ENCODE data around the gene ADAMTSL1. TPM values are rescaled to one million over a fixed set of nuclear protein-coding genes. Genes with fewer than 3 reads are reported as not detected.

ADAMTSL1 gene
- total and polyA plus RNA-seq, 2 donors (not counting 3 experiments of a cell fraction or from before 2014, with no cell fraction given) = 15.0 to 18.4 TPM

DNA sequence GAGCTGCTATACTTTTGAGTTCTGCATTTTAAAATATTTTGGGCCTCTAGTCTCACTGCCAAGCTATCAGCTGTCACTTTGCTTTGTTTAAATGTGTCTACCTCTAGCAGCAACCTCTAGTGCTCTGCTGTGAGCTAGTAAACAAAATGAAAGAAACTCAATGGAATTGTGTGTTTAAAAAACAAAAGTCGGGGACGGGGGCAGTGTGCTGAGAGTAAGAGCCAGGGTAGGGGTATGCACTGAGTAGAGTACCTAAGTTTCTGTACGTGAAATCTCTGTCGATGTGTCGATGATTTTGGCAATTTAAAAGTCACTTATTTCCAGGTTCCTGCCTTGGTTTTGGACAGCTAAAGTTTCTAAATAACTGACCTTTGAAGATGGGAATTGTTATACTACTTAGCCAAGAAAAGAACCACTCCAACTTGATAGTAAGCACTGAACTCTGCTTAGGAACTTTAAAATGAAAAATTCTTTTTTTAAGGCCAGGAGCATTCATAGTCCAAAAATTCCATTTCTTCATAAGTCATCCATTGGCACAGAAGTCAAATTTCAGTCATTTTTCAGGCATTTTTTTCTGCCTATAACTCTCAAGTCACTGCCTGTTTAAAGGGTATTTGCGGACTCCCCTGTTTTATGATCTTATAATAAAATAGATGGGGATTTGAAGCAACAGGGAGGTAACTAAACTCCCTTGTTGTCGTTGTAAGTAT lies 447.6 kb downstream of the ADAMTSL1 start:
- BruUV-seq (replicated peaks) = no TSS peak
- Histone ChIP-seq H3K27ac (ENCODE audit: insufficient read depth, low read depth, low read length) (no peak overlapping the region), H3K27me3 (ENCODE audit: control insufficient read depth in 2 of 2, insufficient read depth in 2 of 2, low read length in 2 of 2) (no peaks in the 10 kb centered on the region), H3K36me3 (ENCODE audit: control insufficient read depth in 2 of 2, extremely low read depth in 1 of 2, insufficient read depth in 2 of 2, low read length in 2 of 2) (no peaks in the 10 kb centered on the region), H2AFZ (ENCODE audit: low read depth, low read length) (no peak overlapping the region), H3K4me1 (ENCODE audit: control insufficient read depth, extremely low read depth, insufficient read depth, low read length) (no peaks in the 10 kb centered on the region), H3K9me1 (replicated peaks; ENCODE audit: control insufficient read depth, extremely low read depth, insufficient read depth, low read length) (no peaks in the 10 kb centered on the region), H3K9ac (replicated peaks; ENCODE audit: extremely low read depth, insufficient read depth, low read length) (no peak overlapping the region), H3K4me2 (ENCODE audit: insufficient read depth, low read length) (no peak overlapping the region), H4K20me1 (replicated peaks; ENCODE audit: control insufficient read depth, extremely low read depth, insufficient read depth, low read length) (no peaks in the 10 kb centered on the region), H3K4me3 (replicated peaks in 1 of 3; ENCODE audit: insufficient read depth in 1 of 3, low read depth in 1 of 3, low read length in 3 of 3) (no peak overlapping the region), H3K79me2 (ENCODE audit: control insufficient read depth, insufficient read depth, low read length) (no peaks in the 10 kb centered on the region), H3K9me3 (replicated peaks; ENCODE audit: control insufficient read depth, insufficient read depth, low read length) (no peaks in the 10 kb centered on the region)
- intact Hi-C loops (cut with micrococcal nuclease) = no loop called here
- TF ChIP-seq EZH2 (IDR thresholded peaks at IDR 0.05; ENCODE audit: borderline replicate concordance, low read depth, low read length, severe bottlenecking) (no peak), MYC (IDR thresholded peaks at IDR 0.05; ENCODE audit: low read depth, low read length) (no peak), JUN (IDR thresholded peaks at IDR 0.05; ENCODE audit: borderline replicate concordance, insufficient read depth, insufficient read length, low read depth) (no peak), POLR2A (IDR thresholded peaks at IDR 0.05; ENCODE audit: low read depth, low read length) (no peak), FOS (IDR thresholded peaks at IDR 0.05; ENCODE audit: borderline replicate concordance, insufficient read depth, low read length) (no peak), GATA2 (IDR thresholded peaks at IDR 0.05; ENCODE audit: insufficient read depth, insufficient read length, low read depth, low read length) (no peak), POLR2AphosphoS5 (IDR thresholded peaks at IDR 0.05; ENCODE audit: insufficient read depth, low read depth, low read length) (no peak)
- TF ChIP-seq, protein P1, sequence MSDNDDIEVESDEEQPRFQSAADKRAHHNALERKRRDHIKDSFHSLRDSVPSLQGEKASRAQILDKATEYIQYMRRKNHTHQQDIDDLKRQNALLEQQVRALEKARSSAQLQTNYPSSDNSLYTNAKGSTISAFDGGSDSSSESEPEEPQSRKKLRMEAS (IDR thresholded peaks at IDR 0.05; ENCODE audit: insufficient read depth, insufficient read length) = no peak
- TF ChIP-seq, protein P2, sequence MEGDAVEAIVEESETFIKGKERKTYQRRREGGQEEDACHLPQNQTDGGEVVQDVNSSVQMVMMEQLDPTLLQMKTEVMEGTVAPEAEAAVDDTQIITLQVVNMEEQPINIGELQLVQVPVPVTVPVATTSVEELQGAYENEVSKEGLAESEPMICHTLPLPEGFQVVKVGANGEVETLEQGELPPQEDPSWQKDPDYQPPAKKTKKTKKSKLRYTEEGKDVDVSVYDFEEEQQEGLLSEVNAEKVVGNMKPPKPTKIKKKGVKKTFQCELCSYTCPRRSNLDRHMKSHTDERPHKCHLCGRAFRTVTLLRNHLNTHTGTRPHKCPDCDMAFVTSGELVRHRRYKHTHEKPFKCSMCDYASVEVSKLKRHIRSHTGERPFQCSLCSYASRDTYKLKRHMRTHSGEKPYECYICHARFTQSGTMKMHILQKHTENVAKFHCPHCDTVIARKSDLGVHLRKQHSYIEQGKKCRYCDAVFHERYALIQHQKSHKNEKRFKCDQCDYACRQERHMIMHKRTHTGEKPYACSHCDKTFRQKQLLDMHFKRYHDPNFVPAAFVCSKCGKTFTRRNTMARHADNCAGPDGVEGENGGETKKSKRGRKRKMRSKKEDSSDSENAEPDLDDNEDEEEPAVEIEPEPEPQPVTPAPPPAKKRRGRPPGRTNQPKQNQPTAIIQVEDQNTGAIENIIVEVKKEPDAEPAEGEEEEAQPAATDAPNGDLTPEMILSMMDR (IDR thresholded peaks at IDR 0.05; ENCODE audit: extremely low read depth in 1 of 2, insufficient read depth in 1 of 2, low read depth in 1 of 2, low read length in 2 of 2) = no peak
- CTCF ChIA-PET = no interaction called here
- POLR2A ChIA-PET = no interaction called here
- no peak for DNase-seq (ENCODE audit: low read depth, low spot score)
- FAIRE-seq = no peak
- dilution Hi-C loops (cut with MboI; ENCODE audit: extremely low pct_ligation_motif_present, low sequenced_read_pairs) = no loop called here
